ENCODE results near the gene KCNT2. TPM values are rescaled to one million over a fixed set of nuclear protein-coding genes. Genes with fewer than 3 reads are reported as not detected.

Gene KCNT2
- total and polyA plus RNA-seq, 2 of the 8 experiments (the other 6 are each of a cell fraction or from before 2014, with no cell fraction given), result 2.3 to 10.2 TPM

DNA sequence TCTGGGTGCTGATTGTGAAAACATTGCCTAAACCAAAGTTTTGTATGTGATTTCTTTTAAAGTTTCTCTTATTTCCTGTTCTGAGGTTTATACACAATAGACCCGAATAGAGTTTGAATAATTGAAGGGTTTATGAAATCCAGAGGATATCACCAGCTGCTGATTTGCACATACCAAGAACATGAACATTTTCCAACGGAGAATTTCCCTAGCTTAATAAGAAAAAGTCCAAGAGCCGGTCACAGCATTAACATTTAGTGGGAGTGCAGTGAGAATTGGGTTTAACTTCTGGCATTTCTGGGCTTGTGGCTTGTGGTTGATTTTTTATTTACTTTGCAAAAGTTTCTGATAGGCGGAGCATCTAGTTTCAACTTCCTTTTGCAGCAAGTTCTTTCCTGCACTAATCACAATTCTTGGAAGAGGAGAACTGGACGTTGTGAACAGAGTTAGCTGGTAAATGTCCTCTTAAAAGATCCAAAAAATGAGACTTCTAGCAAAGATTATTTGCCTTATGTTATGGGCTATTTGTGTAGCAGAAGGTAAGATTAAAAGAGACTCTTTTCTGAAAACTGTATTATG is 43.5 kb upstream of the KCNT2 start, which contains the start of gene CFH (continued):
- TF ChIP-seq ATF2 (IDR thresholded peaks at IDR 0.05; ENCODE audit: low read length) (no peak), GABPA (IDR thresholded peaks at IDR 0.05; ENCODE audit: borderline replicate concordance, insufficient read depth, low read length) (no peak), CEBPB (IDR thresholded peaks at IDR 0.05; ENCODE audit: low read depth, low read length) (no peak), MAFK (IDR thresholded peaks at IDR 0.05; ENCODE audit: low read depth, low read length) (no peak), SRF (IDR thresholded peaks at IDR 0.05; ENCODE audit: low read depth, low read length) (no peak)

Measured in H1 (cell line).